NAMALWA (cell line): Measurements from ENCODE around the gene KLHL25.

ENCODE experiments used
- DNase-seq: peaks from one replicate; pipeline ENCODE4 v3.0.0-alpha.2; 2015; ENCODE audit warnings: low spot score

KLHL25 gene

DNA sequence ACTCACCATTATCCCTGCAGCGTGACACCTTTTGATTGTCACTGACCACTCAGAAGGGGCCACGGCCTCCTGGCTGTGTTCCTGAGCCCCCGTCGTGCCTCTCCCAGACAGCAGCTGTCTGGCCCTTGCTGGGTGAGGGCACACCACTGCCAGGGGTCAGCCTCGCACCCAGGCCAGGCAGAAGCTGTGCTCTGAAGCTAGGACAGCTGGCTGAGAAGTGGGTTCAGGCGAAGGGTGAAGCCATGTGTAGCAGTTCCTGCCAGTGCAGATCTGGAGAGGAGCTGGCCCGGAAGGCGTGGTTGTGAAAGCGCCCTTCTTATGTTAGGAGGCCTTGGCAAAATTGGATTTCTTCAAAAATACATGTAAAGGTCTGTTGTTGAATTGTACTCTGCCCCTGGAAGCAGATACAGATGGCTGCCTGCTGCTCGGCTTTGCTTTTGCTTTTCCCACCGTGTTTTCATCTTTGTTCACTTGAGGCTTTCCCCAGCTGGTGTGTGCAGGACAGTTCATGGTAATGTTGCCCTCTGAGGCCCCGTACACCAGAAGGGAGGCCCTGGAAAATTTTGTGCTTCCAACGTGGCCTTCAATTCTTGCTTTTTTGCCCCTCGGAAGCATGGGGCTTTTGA is 49.1 kb downstream of the KLHL25 start:
- DNase-seq: no peak

DNA sequence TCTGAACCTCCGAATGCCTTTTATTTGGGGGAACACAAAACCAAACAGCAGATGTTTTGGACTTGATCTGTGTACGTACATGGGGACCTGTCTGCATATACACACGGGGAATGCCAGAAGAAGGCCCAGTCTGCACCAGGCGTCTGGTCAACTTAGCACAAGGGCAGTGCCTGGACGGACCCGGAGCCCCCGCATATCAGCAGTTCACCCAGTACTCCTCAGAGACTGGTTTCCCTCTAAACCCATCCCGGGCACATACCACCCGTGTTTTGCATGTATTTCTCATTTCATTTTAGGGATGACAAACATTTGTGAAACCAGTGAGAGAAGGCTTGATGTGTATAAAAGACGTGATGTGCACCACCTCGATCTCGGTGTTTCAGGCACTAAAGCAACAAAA is 49.7 kb downstream of the KLHL25 start:
- DNase-seq: no peak

DNA sequence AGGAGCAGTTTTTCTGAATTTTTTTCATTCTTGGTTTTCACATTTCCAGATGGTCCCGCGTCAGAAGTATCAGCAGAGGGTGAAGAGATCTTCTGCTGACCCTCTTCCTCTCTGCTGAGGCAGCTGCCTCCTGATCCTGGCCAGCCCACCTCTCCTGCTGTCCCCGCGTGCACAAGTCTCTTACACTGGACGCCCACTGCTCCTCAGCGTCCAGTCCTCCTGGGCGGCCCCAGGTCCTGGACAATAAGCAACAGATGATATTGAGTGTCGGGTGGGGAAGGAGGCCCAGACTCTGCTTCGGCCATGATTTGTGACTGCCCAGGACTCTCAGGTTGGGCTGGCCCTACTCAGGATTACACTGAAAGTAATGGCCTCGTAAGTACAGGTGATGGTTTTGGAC is 50.1 kb downstream of the KLHL25 start:
- DNase-seq: no peak

DNA sequence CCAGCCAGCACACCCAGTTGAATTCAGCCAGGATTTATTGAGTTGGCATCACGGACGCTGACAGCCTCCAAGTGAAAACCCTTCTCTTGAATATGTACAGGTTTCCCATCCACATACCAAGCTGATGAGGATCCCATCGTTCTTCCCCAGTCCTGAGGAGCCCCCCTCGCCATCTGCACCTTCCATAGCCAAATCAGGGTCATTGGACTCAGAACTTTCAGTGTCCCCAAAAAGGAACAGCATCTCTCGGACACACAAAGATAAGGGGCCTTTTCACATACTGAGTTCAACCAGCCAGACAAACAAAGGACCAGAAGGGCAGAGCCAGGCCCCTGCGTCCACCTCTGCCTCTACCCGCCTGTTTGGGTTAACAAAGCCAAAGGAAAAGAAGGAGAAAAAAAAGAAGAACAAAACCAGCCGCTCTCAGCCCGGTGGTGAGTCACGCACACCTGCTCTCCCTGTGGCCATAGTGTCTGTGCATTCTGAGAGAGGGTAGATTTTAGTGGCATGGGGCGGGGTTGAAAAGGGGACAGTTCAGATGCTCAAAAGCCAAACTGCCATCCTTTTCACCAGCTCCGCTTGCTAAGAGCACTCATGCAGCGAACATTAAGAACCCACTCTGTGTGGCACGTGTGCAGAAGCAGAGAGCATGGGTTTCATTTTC is 51.2 kb downstream of the KLHL25 start:
- no peak for DNase-seq

DNA sequence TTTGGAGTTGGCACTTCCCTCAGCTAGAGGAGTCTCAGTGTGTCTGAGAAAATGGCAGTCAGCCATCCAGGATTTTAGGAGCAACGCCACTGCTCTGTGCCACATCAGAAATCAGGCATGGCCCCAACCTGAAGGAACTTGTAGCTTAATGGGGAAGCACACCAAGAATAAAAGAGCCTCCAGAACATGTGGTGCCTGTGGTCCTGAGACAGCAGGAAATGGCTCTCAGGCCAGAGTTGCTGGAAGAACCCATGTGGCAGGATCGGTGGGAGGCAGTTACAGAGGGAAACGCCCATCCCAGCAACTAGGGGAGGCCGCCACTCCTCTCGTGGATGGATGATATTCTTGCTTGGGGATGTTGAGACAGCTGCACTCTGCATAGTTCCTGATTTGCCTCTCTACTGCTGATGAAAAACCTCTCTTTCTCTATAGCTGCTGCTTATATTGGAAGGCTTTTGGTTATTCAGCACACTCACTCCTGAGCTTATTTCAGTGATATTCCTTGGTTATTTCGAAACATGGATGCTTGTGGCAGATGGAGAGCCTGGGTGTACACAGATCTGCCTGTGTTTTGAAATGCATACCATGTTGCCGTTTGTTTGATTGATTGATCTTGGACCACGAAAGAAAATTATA is 52.4 kb downstream of the KLHL25 start:
- no peak for DNase-seq

DNA sequence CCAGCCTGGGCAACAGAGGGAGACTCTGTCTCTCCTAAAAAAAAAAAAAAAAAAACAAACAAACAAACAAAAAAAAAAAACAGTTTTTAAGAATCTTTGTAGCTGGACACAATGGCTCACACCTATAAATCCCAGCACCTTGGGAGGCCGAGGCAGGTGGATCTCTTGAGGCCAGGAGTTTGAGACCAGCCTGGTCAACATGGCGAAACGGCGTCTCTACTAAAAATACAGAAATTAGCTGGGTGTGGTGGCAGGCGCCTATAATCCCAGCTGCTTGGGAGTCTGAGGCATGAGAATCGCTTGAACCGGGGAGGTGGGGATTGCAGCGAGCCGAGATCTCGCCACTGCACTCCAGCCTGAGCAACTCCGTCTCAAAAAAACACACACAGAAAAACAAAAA is 53.1 kb downstream of the KLHL25 start:
- no peak for DNase-seq

DNA sequence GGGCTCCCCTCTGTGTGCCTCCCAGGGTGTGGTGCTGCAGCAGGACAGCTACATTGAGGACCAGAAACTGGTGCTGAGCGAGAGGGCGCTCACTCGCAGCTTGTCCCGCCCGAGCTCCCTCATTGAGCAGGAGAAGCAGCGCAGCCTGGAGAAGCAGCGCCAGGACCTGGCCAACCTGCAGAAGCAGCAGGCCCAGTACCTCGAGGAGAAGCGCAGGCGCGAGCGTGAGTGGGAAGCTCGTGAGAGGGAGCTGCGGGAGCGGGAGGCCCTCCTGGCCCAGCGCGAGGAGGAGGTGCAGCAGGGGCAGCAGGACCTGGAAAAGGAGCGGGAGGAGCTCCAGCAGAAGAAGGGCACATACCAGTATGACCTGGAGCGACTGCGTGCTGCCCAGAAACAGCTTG is 53.7 kb downstream of the KLHL25 start:
- no peak for DNase-seq

DNA sequence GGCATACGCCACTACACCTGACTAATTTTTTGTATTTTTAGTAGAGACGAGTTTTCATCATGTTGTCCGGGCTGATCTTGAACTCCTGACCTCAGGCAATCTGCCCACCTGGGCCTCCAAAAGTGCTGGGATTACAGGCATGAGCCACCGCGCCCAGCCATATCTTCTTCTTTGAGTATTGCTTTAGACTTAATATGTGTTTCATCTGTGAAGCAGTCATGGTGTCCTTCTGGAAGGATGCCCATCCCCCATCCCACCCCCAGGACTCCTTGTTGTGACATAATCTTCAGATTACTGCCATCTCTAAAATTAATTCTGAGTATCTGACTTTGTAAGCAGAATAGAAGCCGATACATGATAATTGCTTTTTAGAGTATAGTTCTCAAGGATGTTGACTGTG is 57.7 kb downstream of the KLHL25 start:
- DNase-seq: no peak

DNA sequence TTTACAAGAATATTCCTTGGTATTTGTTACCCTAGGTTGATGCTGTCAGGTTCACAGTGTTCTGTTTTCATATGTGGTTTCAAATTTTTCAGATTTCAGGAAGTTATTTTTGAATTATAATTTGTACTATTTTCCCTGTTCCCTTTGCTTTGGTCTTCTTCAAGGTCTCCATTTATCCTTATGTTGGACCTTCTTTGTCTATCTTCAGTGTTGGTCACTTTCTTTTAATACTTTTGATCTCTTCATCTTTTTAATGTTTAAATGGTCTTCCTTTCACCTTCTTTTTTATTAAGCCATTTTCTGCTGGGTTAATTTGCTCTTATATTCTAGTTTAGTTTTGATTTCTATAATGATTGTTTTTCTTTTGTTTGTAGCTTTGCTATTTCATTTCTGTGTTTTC is 61.3 kb downstream of the KLHL25 start:
- DNase-seq: no peak

DNA sequence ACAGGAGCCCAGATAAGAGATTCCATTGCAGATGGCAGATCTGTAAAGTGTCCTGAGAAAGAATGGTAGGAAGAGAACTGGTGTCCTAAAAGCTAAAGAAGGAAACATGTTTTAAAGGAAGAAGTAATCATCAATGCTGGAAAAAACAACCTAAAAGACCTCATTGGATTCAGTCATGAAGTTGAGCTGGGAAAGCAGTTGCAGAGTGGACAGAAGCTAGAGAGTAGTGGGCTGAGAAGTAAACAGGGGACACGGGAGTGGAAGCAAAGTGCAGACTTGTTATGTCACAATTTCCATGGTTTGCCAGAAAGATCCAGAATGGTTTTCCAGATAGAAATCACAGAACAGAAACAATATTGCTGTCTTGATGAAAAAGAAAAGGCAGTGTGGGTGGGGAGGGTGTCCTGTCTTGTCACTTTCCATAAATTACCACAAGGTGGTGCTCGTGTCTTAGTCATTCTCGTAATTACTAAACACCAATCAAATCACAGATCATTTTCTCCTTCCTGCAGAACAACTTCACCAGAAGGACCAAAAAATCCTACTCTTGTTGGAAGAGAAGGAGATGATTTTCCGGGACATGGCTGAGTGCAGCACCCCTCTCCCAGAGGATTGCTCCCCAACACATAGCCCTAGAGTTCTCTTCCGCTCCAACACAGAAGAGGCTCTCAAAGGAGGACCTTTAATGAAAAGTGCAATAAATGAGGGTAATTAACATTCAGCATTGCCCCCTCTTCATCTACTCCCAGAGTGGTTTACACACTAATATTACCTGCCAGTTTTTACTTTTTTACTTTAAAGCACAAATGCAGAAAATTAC is 64.5 kb downstream of the KLHL25 start:
- DNase-seq: peak; percentile 82

DNA sequence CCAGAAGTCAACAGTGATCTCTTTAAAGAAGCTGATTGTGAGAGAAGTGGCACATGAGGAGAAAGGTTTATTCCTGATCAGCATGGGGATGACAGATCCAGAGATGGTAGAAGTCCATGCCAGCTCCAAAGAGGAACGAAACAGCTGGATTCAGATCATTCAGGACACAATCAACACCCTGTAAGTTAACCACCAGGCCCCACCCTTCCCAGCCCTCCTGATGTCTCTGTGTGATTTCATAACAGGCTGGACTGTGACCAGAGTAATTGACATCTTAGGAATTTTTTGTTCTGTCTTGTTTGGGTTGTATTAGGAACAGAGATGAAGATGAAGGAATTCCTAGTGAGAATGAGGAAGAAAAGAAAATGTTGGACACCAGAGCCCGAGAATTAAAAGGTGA is 67.7 kb downstream of the KLHL25 start:
- no peak for DNase-seq

DNA sequence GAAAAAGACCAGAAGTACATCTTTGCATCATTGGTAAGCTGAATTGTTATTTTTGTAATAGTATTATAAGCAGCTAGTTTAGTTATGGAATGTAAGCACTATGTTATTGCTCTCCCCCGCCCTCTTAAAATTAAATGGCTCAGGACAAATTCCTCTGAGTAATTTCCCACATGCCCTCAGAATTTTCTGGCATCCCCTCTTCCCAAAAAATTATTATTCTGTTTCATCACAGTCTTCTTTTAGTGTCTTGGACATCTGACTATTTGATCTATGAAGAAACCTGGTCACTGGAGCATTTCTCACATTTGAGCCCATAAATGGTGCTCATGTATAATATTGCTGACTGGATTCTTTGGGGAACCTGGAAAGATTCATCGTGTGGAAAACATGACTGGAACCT is 68.3 kb downstream of the KLHL25 start:
- no peak for DNase-seq

DNA sequence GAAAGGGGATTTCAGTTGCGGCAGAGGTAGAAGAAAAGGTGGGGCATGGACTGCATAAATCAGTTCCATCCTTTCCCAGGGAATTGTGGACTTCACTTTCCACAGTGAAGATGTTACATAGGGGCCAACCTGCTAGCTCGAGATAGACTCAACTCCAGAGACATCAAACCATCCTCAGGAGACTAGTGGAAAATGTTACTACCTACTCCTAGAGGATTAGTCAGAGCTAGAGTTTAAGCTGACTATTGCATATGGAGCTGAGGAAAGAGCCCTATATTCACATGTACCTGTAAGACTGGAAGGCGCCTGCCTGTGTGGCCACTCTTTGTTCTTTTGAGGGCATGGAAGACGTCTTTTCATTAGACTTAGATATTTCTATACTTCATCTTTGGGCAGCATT is 69.2 kb downstream of the KLHL25 start:
- no peak for DNase-seq

DNA sequence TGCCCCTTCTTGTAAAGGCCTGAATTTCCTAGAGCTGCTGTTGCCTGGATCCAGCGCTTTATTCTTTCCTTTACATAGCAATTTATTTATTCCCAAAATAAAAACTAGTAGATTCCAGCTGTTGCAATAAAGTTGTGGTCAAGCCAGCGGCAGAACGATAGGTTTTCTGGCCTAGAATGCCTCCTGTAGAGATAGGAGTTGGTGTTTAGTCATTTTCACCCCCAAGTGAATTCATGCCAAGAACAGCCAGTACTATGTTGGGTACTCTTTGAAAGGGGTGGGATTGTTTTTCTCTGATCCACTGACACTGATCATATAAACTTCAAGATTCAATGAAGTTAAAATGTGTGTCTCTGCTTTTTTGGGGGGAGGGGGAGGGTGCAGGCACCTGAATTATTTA is 69.7 kb downstream of the KLHL25 start:
- no peak for DNase-seq

DNA sequence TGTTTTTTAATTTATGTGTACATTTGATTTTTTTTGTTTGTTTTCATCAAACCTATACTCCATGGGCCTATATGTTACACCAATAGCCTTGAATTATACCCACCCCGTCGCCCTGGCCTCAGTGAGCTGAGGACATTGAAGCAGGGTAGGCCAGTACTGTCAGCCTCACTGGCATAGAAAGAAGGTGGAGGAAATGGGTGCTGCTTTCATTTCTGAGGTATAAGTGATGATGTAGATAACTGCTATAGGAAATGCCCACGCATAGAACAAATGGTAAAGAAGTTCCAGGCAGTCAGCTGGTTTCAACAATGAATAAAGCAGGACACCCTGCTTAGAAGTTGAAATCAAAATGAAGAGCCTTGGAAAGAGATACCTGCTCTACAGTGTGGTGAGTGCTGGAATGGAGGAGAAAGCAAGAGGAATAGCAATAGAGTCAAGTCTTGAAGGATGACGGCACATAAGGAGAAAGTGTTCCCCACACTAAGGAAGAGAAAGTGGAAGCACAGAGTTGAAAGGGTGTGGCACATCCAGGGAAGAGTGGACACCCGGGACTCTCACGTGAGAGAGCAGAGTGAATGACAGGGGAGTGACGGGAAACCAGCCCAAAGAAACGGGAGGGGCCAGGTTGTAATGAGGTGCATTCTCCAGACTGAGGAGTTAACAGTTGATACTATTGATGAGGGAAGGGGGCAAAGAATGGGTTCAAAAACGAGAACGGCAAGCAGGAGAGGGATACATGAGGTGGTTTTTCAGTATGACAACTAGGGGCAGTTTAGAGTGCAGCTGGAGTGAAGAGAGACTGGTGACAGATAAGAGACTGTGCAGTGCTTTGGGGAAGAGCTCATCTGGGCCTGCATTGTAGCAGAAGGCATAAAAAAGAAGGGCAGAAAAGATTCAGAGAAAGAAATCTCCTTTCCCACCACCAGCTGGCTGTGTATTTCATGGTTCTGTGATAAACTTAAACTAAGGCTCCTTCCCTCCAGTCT is 70.5 kb downstream of the KLHL25 start:
- DNase-seq: no peak

DNA sequence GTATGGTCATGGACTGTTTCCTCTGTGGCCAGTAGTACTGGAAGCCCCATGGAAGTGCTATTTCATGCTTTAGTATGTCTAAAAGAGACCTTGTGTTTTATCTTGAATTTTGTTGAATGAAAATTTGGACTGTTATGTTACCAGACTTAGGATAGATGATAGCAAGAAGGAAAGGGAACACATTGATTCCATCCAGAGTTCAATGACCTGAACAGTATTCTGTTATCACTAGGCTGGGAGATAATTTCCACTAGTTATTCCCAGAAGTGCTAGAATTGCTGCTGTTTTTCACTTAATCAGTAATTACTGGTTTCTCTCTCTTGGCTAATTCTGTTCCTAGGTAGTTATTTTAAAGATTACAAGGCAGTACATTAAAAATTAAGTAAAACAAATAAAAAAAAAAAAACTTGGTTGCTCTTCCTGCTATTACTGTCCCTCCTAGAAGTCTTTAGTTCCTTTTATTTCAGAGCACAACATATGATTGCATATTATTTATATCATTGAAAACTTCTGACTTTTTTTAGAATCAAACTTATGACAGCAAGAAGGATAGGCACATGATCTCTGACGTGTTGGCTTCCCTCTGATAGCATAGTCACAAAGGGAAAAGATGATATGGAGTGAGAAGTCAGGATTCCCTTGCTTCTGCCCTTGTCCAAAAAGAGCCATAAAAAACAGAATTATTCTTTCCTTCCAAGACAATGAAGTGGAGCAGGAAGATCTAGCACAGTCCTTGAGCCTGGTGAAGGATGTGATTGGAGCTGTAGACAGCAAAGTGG is 72.2 kb downstream of the KLHL25 start:
- no peak for DNase-seq

DNA sequence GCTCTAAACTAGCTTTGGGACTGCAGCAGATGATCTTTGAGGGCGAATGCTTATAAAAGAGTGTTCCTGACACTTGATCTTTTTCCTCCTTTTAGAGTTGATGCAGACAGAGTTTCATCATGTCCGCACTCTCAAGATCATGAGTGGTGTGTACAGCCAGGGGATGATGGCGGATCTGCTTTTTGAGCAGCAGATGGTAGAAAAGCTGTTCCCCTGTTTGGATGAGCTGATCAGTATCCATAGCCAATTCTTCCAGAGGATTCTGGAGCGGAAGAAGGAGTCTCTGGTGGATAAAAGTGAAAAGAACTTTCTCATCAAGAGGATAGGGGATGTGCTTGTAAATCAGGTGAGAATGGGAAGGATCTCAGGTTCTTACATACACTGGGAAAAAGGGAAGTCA is 75.7 kb downstream of the KLHL25 start:
- no peak for DNase-seq

DNA sequence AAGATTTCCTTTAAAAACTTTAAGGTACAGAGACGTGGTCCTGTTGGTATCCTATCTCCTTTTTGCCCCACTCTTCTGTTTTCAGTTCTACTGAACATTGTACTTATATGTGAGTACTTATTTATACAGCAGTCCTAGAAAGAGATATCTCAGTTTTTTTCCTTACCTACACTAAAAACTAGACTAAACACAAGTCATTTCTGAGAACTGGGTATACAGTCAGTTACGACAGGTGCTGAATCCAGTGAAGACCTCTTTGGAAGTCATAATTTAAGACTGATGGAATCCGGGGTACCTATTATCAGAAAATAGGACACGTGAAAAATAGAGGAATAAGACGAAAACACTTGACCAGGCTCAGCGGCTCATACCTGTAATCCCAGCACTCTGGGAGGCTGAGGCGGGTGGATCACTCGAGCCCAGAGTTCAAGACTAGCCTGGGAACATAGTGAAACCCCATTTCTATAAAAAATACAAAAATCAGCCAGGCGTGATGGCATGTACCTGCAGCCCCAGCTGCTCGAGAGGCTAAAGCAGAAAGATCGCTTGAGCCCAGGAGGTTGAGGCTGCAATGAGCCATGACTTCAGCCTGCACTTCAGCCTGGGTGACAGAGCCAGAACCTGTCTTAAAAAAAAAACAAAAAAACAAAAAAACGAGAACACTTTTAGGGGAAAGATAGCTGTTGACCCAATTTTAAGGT is 76.3 kb downstream of the KLHL25 start:
- peak; percentile 26 for DNase-seq

DNA sequence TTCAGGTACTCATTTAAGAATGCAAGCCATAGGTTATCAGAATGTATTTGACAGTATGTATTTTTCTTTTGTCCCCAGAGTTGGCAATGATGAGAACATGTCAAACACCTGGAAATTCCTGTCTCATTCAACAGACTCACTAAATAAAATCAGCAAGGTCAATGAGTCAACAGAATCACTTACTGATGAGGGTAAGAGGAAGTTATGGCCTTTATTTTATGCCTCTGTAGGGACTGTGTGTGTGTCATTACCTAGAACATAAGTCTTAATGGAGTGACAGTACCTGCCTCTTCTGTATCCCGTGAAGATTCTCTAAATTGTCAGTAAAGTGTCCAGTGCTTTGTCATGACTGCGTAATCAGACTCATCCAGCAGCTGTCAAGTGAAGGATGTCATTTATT is 77.5 kb downstream of the KLHL25 start:
- no peak for DNase-seq

DNA sequence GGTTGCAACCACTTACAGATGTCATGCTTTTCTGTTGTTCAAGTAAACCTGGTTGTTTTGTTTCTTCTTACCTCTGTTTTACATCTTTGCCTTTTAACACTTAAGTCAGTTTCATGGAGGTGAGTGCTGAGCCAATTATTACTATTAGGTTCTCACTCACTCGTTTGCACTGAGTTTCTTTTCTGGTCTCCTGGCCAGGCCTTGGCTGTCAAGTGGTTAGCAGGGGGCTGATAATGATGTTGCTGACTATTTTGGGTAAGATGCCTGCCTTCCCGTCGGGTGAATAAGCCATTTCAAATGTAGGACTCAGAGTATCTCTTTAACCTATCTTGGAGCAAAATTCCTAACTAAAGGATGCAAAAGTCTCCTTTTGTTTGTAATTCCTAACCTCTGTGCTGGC is 78.5 kb downstream of the KLHL25 start:
- no peak for DNase-seq
